Naive thymus-derived CD8-positive, alpha-beta T cell (primary cell): Measurements from ENCODE around the gene CAMK1D. TPM values are rescaled to one million over a fixed set of nuclear protein-coding genes. Genes with fewer than 3 reads are reported as not detected.
A peak's percentile ranks its signal among the peaks of the same experiment; 100 is the strongest.

Experiments
- ATAC-seq, 2 donors: fragments of 150-1000 bp; cut with Tn5 transposase in 1 of 2; sonication (Bioruptor Pico), chemical (Tn5 transposase) in 1 of 2; 1 replicate in 1 of 2; 2 replicates in 1 of 2; pipeline ENCODE4 v1.10.0; 2021; ENCODE audit warnings: mild to moderate bottlenecking in 2 of 2, moderate library complexity in 2 of 2
- POLR2A ChIA-PET: fragments of 350-600 bp; sonication (Branson Sonifier 250); formaldehyde crosslinking; loops from one replicate; lab custom pipeline; 2021; ENCODE audit warnings: antibody characterized with exemption; lab: Charles Lee
- DNase-seq, 10 donors: peaks; one replicate each; pipeline versions ENCODE4 v3.0.0 to v3.0.0-alpha.2; 2020 to 2022
- H3K27ac Mint-ChIP-seq, 10 donors: one replicate each; pipeline ENCODE4 v1.8.0; 2020 to 2022; ENCODE audit warnings: mild to moderate bottlenecking in 10 of 10, mixed read lengths in 10 of 10, moderate library complexity in 4 of 10, inconsistent platforms in 1 of 10
- H3K27me3 Mint-ChIP-seq, 5 donors: one replicate each; pipeline ENCODE4 v1.8.0; 2021 to 2022; ENCODE audit warnings: mixed read lengths in 5 of 5
- H3K36me3 Mint-ChIP-seq, 3 donors: one replicate each; pipeline ENCODE4 v1.8.0; 2020 to 2022; ENCODE audit warnings: mixed read lengths in 3 of 3, mild to moderate bottlenecking in 2 of 3, inconsistent platforms in 1 of 3
- H3K4me1 Mint-ChIP-seq, 4 donors: one replicate each; pipeline ENCODE4 v1.8.0; 2021 to 2022; ENCODE audit warnings: mixed read lengths in 4 of 4
- H3K4me3 Mint-ChIP-seq, 10 donors: one replicate each; pipeline ENCODE4 v1.8.0; 2020 to 2022; ENCODE audit warnings: mild to moderate bottlenecking in 10 of 10, mixed read lengths in 10 of 10, moderate library complexity in 6 of 10, inconsistent platforms in 1 of 10
- H3K9me3 Mint-ChIP-seq, 9 donors: one replicate each; pipeline ENCODE4 v1.8.0; 2020 to 2022; ENCODE audit warnings: mixed read lengths in 9 of 9, mild to moderate bottlenecking in 3 of 9, inconsistent platforms in 1 of 9, moderate library complexity in 1 of 9
- polyA plus RNA-seq, 3 donors: library from polyadenylated mRNA; unstranded; fragments of 300-500 nt; fragmentation: Illumina TruSeq; gene quantifications; one replicate each; pipeline ENCODE4 v1.2.3, GENCODE V29; 2021
- total RNA-seq, 8 experiments: library from RNA in 2 of 8; stranded (reverse) in 2 of 8; gene quantifications; one replicate each; pipeline ENCODE4 v1.2.3 and lab custom pipeline; 2021 to 2026

Gene CAMK1D
- total and polyA plus RNA-seq, 5 experiments from 2014 or later, result 7.5 to 18.5 (median 12.3) TPM

DNA sequence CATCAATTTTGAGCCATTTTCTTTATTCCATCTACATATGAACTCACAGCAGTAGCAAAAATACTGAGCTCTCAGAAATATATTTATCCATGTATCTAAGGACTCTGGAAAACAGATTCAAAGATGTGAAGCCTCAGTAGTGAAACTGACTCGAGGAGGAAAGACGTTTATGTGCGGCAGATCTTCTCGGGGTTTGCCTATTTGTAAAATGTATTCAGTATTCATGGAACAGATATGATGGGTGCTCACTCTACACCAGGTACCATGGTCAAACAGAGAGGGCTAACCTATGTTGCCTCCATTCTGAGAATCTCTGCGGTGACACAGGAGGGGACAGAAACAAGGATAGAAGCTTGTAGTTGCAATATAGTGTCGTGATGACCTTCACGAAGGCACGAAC is 93.7 kb downstream of the CAMK1D start:
- Mint-ChIP-seq H3K27me3 (no peaks in the 10 kb centered on the region), H3K4me3 (no peak overlapping the region), H3K36me3 (peaks cover 2 to 20% (median 10%) of the 10 kb centered on the region in 3 donors), H3K9me3 (peaks cover 0 to 18% (median 9%) of the 10 kb centered on the region in 9 donors), H3K27ac (peak overlapping the region in 1 of 10 donors; percentile 28), H3K4me1 (peaks cover 17 to 26% (median 22%) of the 10 kb centered on the region in 4 donors)
- DNase-seq (no peak), ATAC-seq (no peak)
- POLR2A ChIA-PET, result no interaction called here

DNA sequence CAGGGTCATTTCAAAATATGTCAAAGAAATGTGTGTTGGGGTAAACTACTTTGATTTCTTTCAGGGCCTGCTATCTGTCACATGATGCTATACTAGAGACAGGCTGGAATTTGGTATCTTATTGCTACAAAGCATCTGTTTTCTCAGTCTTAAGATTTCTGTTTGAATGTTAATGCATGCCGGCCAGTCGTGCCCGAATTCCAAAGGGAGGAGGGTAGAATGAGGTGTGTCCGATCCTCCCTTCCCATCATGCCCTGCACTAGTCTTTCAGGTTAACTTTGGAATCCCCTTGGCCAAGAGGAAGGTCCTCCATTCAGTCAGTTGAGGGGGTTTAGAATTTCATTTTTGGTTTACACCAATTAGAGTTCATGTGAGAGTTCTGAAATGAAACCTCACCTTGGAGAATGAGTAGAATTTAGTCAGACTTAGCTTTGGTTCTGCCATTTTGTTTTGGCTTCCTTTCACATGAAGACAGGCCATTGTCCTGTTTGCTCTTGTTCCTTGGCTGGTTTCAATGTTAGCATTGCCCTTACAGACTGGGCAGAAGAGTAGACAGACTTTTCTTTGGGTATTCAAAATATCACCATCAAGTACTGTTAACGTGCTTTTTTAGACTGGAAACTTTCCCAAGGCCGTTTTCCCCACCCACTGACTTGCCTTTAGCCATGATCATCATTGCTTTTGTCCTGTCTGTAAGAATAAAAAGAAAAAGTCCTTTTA is 95.8 kb downstream of the CAMK1D start:
- Mint-ChIP-seq H3K27me3 (no peaks in the 10 kb centered on the region), H3K4me3 (no peak overlapping the region), H3K27ac (peak overlapping the region in 4 of 10 donors; percentile 5 to 89 (median 32)), H3K4me1 (peaks cover 21 to 43% (median 33%) of the 10 kb centered on the region in 4 donors), H3K9me3 (peaks cover 0 to 3% (median 0%) of the 10 kb centered on the region in 9 donors), H3K36me3 (peaks cover 0 to 2% (median 0%) of the 10 kb centered on the region in 3 donors)
- no peak for DNase-seq
- POLR2A ChIA-PET, result no interaction called here
- no peak for ATAC-seq

DNA sequence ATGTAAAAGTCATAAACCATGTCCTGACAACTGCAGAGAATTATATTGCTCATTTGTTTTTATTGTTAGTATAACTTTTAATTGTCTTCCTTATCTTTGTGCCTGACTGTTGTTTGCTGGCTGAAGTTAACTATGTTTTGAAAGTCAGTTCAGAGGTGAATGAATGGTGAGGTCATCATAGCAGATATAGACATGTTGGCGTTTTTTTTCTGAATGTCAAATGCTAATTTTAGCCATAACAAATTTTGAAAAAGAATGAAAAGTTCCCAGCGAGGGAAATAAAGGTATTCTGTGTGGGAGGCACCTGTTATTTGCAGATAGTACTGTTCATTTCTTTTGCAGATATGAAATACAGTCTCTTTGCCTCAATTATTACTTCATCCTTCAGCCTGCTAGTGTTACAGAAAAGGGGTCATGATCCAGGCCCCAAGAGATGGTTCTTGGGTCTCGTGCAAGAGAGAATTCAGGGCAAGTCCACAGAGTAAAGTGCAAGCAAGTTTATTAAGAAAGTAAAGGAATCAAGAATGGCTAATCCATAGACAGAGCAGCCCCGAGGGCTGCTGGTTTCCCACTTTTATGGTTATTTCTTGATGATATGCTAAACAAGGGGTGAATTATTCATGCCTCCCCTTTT is 96.5 kb downstream of the CAMK1D start:
- Mint-ChIP-seq H3K27ac (peak overlapping the region in 6 of 10 donors; percentile 5 to 52 (median 14)), H3K9me3 (peaks cover 0 to 3% (median 0%) of the 10 kb centered on the region in 9 donors), H3K4me3 (no peak overlapping the region), H3K36me3 (peaks cover 0 to 2% (median 0%) of the 10 kb centered on the region in 3 donors), H3K27me3 (no peaks in the 10 kb centered on the region), H3K4me1 (peaks cover 21 to 50% (median 34%) of the 10 kb centered on the region in 4 donors)
- POLR2A ChIA-PET, result no interaction called here
- no peak for ATAC-seq
- no peak for DNase-seq

- H3K27me3 Mint-ChIP-seq, result no peaks in the 10 kb centered on the region
- POLR2A ChIA-PET, result no interaction called here
- ATAC-seq, result peak in 1 of 2 donors; percentile 18
Measured at GRCh38 chr10:12448340-12448728, 99.0 kb downstream of the CAMK1D start.

GRCh38 chr10:12448729-12449391 is 99.5 kb downstream of the CAMK1D start:
- H3K27ac Mint-ChIP-seq, result peak overlapping the region; percentile 79 to 99 (median 90)
- peak overlapping the region; percentile 36 to 82 (median 66) for H3K4me3 Mint-ChIP-seq
- DNase-seq (peak; percentile 27 to 87 (median 74)), ATAC-seq (peak; percentile 86 to 94)
- H3K36me3 Mint-ChIP-seq, result no peaks in the 10 kb centered on the region
- peaks cover 23 to 51% (median 43%) of the 10 kb centered on the region in 4 donors for H3K4me1 Mint-ChIP-seq
- POLR2A ChIA-PET, result no interaction called here
- H3K27me3 Mint-ChIP-seq, result no peaks in the 10 kb centered on the region
- H3K9me3 Mint-ChIP-seq, result peaks cover 0 to 1% (median 0%) of the 10 kb centered on the region in 9 donors

More at GRCh38 chr10:12448340-12448728, 99.0 kb downstream of the CAMK1D start:
- Mint-ChIP-seq H3K27ac (peak overlapping the region; percentile 79 to 99 (median 90)), H3K4me3 (peak overlapping the region; percentile 36 to 82 (median 66)), H3K4me1 (peaks cover 23 to 51% (median 41%) of the 10 kb centered on the region in 4 donors), H3K9me3 (peaks cover 0 to 1% (median 0%) of the 10 kb centered on the region in 9 donors), H3K36me3 (no peaks in the 10 kb centered on the region)
- peak in 1 of 10 donors; percentile 7 for DNase-seq

DNA sequence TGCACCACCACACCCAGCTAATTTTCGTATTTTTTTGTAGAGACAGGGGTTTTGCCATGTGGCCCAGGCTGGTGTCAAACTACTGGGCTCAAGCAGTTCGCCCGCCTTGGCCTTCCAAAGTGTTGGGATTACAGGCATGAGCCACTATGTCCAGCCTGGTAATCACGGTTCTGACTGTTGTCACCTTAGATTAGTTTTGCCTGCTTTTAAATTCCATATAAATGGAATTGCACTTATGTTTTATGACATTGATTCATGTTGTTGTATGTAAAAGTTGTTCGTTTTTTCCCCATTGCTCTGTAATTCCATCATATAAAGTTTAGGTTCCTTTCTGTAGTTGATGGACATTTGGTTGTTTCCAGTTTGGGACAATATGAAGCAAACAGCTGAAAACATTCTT is 106.0 kb downstream of the CAMK1D start:
- POLR2A ChIA-PET, result no interaction called here
- Mint-ChIP-seq H3K4me3 (no peak overlapping the region), H3K36me3 (peaks cover 0 to 4% (median 0%) of the 10 kb centered on the region in 3 donors), H3K27ac (no peak overlapping the region), H3K4me1 (peaks cover 5 to 26% (median 21%) of the 10 kb centered on the region in 4 donors), H3K27me3 (no peaks in the 10 kb centered on the region), H3K9me3 (no peaks in the 10 kb centered on the region)
- DNase-seq (no peak), ATAC-seq (no peak)

DNA sequence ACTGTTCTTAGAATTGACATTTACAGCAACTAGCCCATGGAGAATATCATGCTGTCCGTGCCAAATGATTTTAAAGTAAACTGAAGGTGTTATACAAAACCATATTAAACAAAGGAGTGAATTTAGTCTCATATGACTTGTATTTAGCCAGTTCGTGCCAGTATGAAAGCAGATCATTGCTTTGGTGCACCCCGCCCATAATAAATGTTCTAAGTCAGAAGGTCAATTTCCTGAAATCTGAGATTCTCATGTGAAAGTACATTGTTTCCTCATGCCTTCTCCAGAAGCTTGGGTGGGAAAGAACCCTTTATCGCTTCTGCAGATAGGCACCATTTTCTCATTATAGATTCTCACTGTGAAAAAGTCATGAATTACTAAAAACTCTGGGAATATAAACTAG is 106.4 kb downstream of the CAMK1D start:
- POLR2A ChIA-PET, result no interaction called here
- H3K9me3 Mint-ChIP-seq, result no peaks in the 10 kb centered on the region
- ATAC-seq, result no peak
- H3K4me3 Mint-ChIP-seq, result no peak overlapping the region
- H3K27me3 Mint-ChIP-seq, result no peaks in the 10 kb centered on the region
- peaks cover 5 to 25% (median 20%) of the 10 kb centered on the region in 4 donors for H3K4me1 Mint-ChIP-seq
- no peak overlapping the region for H3K27ac Mint-ChIP-seq
- peaks cover 0 to 4% (median 0%) of the 10 kb centered on the region in 3 donors for H3K36me3 Mint-ChIP-seq
- no peak for DNase-seq

- peaks cover 7 to 26% (median 21%) of the 10 kb centered on the region in 4 donors for H3K4me1 Mint-ChIP-seq
- no peaks in the 10 kb centered on the region for H3K27me3 Mint-ChIP-seq
- no peak overlapping the region for H3K27ac Mint-ChIP-seq
- POLR2A ChIA-PET, result interaction anchor here (0.7 kb wide), 1 partner anchor 111 kb away, joined by 3 read pairs; no protein-coding TSS in a partner anchor
- ATAC-seq (no peak), DNase-seq (no peak)
- H3K4me3 Mint-ChIP-seq, result no peak overlapping the region
- peaks cover 0 to 6% (median 0%) of the 10 kb centered on the region in 3 donors for H3K36me3 Mint-ChIP-seq
- no peaks in the 10 kb centered on the region for H3K9me3 Mint-ChIP-seq
Measured at GRCh38 chr10:12459340-12459739, 110.0 kb downstream of the CAMK1D start.

GRCh38 chr10:12459762-12460161 is 110.4 kb downstream of the CAMK1D start:
- Mint-ChIP-seq H3K4me3 (no peak overlapping the region), H3K27ac (no peak overlapping the region), H3K9me3 (no peaks in the 10 kb centered on the region), H3K36me3 (peaks cover 0 to 6% (median 0%) of the 10 kb centered on the region in 3 donors), H3K4me1 (peaks cover 7 to 26% (median 21%) of the 10 kb centered on the region in 4 donors), H3K27me3 (no peaks in the 10 kb centered on the region)
- DNase-seq (no peak), ATAC-seq (no peak)
- POLR2A ChIA-PET, result no interaction called here

DNA sequence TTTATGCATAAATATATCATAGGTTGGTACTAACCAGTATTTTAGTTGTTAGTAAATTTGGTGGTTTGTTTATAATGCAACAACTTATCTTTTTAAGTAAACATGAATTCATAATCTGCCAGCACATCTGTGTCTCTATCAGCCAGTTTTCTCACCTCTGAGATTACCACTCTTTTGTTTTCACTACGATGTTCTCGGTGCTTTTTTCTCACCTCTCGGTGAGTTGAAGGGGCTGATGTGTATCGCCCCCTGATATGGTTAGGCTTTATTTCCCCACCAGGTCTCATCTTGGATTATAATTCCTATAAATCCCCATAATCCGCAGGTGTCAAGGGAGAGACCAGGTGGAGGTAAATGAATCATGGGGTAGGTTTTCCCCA is 114.1 kb downstream of the CAMK1D start:
- ATAC-seq, result no peak
- Mint-ChIP-seq H3K27ac (peak overlapping the region in 1 of 10 donors; percentile 35), H3K4me1 (peaks cover 14 to 36% (median 21%) of the 10 kb centered on the region in 4 donors), H3K27me3 (no peaks in the 10 kb centered on the region), H3K9me3 (no peaks in the 10 kb centered on the region), H3K4me3 (no peak overlapping the region), H3K36me3 (peaks cover 0 to 2% (median 0%) of the 10 kb centered on the region in 3 donors)
- POLR2A ChIA-PET, result no interaction called here
- no peak for DNase-seq

DNA sequence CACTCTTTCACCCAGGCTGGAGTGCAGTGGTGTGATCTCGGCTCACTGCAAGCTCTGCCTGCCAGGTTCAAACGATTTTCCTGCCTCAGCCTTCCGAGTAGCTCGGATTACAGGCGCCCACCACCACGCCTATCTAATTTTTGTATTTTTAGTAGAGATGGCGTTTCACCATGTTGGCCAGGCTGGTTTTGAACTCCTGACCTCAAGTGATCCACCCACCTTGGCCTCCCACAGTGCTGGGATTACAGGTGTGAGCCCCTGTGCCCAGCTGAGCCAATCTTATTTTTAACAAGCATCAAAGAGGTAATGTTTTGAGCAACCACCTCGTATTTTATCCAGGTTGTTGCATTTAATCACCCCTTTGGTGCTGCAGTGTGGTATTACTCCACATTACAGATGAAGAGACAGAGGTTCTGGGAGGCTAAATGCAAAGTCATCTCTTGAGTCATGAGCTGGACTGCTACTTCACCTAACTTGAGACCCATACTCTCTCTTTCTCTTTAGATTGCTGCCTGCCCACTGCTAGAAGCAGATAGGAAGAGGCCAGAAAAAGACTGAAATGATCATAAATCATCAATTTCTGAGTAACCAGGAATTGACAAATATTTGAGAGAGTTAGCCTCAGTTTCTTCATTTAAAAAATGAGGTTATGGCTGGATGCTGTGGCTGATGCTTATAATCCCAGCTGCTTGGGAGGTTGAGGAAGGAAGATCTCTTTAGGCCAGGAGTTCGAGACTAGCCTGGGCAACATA is 116.2 kb downstream of the CAMK1D start:
- no peak for ATAC-seq
- no peak for DNase-seq
- Mint-ChIP-seq H3K4me3 (no peak overlapping the region), H3K4me1 (peaks cover 17 to 37% (median 19%) of the 10 kb centered on the region in 4 donors), H3K27ac (no peak overlapping the region), H3K27me3 (no peaks in the 10 kb centered on the region), H3K36me3 (peaks cover 0 to 2% (median 0%) of the 10 kb centered on the region in 3 donors), H3K9me3 (no peaks in the 10 kb centered on the region)
- POLR2A ChIA-PET, result interaction anchor here (0.7 kb wide), 1 partner anchor 99 kb away, joined by 3 read pairs; no protein-coding TSS in a partner anchor
